Brain pericyte (primary cell): ENCODE measurements around the gene CTNNA2.

Experiments
- DNase-seq: peaks from one replicate; pipeline ENCODE4 v3.0.0-alpha.2; 2012; ENCODE audit warnings: low read depth, low spot score

The CTNNA2 gene

DNA sequence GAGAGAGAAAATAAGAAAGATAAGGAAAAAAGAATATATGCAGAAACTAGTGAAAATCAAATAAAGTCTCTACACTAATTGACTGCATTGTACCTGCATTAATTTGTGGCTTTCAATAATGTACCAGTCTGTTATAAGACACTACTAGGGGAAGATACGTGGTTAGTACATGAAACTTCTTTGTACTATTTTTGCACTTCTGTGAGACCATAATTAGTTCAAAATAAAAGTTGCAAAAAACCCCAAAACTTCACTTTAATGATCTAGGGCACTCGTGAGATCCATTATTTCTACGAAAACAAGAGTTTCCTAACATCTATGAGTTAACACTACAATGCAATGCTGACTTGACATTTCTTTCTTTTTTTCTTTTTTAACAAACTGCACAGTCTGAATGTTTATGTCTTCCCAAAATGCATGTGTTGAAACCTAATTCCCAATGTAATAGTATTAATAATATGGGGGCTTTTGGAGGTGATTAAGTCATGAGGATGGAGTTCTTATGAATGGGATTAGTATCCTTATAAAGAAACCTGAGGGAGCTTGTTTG is 954.5 kb downstream of the CTNNA2 start:
- DNase-seq, result no peak

- no peak for DNase-seq
Observed at GRCh38 chr2:80469428-80469827, 956.6 kb downstream of the CTNNA2 start.

- DNase-seq, result no peak
Observed at GRCh38 chr2:80473069-80473468, 960.2 kb downstream of the CTNNA2 start.

GRCh38 chr2:80473796-80474195 is 960.9 kb downstream of the CTNNA2 start:
- no peak for DNase-seq

DNA sequence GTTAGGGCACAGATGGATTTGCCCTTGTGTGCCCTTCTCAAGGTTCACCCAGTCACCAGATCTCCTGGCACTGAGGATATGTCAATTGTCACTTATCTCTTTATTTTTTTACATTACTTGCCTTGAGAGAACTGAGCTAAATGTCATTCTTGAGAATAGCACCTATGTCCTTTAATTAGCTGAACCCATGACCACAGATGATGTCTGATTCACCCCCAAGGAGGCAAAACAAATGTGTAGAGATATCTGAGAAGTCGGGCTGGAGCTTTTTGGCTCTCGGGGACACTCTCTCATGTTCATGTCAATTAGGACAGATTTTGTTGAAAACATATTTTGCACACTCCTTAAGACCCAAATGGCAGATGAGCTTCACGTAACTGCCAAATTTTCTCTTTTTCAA is 963.1 kb downstream of the CTNNA2 start:
- no peak for DNase-seq

DNA sequence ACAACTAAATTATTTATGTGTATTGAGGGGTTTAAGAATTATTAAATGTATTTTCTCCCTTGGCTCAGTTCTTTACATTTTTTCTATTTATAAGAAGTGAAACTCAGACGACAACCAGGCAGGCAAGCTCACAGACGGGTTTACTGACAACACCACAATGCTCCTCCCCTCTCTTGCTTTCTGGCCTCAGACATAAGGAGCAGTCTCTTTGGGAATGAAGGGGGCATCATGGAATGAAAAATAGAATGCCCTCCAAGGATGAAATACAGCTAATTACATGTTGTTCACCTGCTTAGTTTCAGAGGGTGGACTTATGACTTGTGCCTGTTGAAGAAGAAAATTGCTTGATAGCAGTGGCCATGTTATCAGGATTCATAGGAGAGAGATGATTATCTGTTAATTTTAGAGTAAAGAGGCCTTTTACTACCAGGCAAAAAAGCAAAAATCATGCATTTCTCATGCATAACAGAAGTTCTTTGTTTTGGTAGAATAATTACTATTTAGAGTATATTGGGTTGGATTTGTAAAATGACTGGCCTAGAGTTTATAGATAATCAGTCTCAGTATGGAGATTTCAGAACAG is 963.8 kb downstream of the CTNNA2 start:
- no peak for DNase-seq

DNA sequence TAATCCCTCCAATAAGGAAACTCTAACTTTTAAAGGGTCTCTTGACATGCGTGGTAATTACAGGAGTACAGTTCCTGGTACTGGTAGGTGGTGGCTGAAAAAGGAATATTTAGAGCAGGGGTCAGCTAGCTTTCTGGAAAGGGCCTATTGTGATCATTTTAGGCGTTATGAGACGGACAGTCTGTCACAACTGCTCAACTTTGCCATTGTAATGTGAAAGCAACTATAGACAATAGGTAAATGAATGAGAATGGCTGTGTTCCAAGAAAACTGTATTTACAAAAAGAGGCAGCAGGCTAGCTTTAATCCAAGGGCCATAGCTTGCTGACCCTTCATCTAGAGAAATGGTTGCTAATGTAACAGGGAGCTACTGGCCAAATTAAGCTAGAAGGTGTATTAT is 969.4 kb downstream of the CTNNA2 start:
- no peak for DNase-seq

DNA sequence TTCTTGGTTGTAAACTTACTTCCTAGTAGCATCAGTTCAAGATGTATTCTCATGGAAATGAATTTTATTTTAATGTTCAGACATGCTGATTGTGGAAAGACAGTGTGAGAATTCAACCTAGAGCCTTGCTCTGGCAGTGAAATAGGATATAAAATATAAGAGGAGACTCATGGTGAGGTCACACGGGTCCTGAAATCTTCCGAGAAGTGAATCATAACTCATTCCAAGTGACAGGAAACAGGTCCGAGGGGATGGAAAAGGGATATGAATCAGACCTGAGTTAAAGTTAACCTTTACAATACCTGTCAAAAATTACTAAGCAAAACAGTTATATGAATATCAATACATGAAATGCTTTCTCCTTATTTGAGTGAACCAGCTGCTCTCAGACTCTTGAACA is 976.9 kb downstream of the CTNNA2 start:
- no peak for DNase-seq

DNA sequence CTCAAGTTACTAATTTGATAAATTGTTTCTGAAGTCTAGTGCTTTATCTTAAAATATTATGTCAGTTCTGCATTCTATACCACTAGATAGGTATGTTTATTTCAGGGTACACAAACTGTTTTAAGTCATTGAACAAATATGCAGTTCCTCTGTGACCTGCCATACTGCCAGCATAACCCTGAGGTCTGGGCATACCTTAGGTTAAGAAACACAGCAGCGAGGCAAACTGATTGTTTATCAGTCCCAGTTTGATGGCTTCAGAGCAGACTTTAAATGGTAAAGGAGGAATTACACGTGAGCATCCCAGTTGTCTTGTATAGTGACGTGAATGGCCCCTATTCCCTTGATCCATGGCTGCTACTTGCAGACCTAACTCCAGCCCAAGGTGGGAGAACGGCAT is 978.1 kb downstream of the CTNNA2 start:
- DNase-seq, result no peak

- DNase-seq, result no peak
Observed at GRCh38 chr2:80496346-80496745, 983.5 kb downstream of the CTNNA2 start.

- no peak for DNase-seq
Observed at GRCh38 chr2:80496775-80497174, 983.9 kb downstream of the CTNNA2 start.

- no peak for DNase-seq
Observed at GRCh38 chr2:80499095-80499494, 986.2 kb downstream of the CTNNA2 start.

- DNase-seq, result no peak
Observed at GRCh38 chr2:80501874-80502624, 989.2 kb downstream of the CTNNA2 start.

DNA sequence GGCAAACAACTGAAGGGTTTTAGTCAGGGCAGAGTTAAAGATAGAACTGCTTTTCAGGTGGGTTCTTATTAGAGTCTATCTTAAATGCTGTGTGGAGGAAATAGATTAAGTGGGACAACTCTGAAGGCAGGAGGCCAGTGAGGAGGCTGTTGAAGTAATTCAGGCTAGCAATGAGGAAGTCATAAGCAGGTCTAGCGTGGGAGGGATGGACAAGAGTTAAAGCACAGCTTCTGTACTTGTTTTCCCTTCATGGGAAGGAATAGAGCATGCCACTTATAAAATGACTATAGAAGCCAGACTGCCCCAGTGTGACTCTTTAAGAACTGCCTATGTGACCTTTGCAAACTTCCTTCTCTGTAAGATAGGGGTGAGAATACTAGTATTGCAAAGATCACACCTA is 993.7 kb downstream of the CTNNA2 start:
- DNase-seq, result no peak

DNA sequence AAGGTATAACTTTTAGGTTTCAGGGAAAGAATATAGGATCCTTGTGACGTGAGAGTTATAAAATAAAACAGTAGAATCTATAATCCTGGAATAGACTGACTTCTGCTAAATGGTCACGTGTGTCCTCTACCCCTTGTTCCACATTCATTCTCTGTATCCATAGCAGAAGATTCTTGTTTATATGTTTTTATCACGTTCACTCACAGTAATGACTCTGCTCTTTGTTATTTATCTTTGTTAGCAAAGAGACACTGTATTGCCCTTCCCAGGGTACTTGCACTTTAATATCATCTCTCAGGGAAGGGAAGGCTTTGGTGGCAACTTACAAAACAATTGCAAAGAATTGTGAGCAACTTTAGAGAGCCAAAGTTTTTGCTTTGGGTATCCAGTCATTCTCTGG is 997.9 kb downstream of the CTNNA2 start:
- DNase-seq, result no peak

DNA sequence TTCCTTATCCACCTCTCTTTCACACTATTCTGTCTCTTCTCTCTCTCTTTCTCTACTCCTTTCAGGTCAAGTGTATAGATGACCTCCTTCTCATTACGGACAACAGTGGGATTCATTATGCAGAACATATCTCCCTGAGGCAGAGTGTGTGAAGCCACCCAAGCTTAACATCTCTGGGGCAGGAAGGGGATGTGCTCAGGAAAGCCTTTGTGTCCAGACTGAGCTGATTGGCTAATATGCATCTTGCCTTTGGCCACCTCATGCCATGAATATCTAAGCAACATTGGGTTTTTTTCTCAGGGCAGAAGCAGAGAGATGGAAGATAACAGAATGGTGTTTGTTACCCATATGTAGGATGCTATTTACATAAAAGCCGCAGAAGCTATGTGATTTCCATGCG is 1003.1 kb downstream of the CTNNA2 start:
- DNase-seq, result no peak

GRCh38 chr2:80517316-80517715 is 1004.5 kb downstream of the CTNNA2 start:
- DNase-seq, result no peak

GRCh38 chr2:80519121-80519643 is 1006.3 kb downstream of the CTNNA2 start:
- DNase-seq, result no peak

- no peak for DNase-seq
Observed at GRCh38 chr2:80519699-80520291, 1006.9 kb downstream of the CTNNA2 start.

GRCh38 chr2:80525152-80525551 is 1012.3 kb downstream of the CTNNA2 start:
- no peak for DNase-seq

DNA sequence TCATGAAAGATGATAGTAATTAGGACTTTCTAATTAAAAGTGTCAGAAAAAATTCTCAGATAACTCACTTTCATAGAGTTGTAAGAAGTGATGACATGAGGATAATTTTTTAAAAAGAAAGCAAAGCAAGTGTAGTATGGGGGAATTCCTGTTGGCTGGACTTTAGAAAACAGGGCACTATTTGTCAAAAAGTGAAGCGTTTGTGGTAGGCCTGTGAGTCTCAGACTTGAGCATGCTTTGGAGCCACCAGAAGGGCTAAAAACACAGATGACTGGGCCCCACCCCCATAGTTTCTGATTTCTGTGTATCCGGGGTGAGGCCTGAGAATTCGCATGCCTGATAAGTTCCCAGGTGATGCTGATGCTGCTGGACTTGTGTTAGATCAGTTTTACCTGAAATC is 1014.3 kb downstream of the CTNNA2 start:
- no peak for DNase-seq

- DNase-seq, result no peak
Observed at GRCh38 chr2:80529466-80530165, 1016.8 kb downstream of the CTNNA2 start.
